Measurements from ENCODE around the gene FAM98B. TPM values are rescaled to one million over a fixed set of nuclear protein-coding genes. Genes with fewer than 3 reads are reported as not detected.

Gene FAM98B
- total and polyA plus RNA-seq, 9 of the 15 experiments (the other 6 are each of a cell fraction or from before 2014, with no cell fraction given), result 3.1 to 42.0 (median 9.4) TPM

GRCh38 chr15:38453971-38454695, at the start of gene FAM98B (continued):
- TF ChIP-seq CREB5 (CRISPR knock-in tag; IDR thresholded peaks at IDR 0.05) (no peak), ELK1 (CRISPR knock-in tag; IDR thresholded peaks at IDR 0.05) (no peak), TAF1 (IDR thresholded peaks at IDR 0.05; ENCODE audit: control insufficient read depth, extremely low read depth, insufficient read depth, low read length, severe bottlenecking) (peak; percentile 98), ETV5 (CRISPR knock-in tag; IDR thresholded peaks at IDR 0.05; ENCODE audit: low read depth) (no peak; the same call in 1 of the 2 replicates), MAX (CRISPR knock-in tag; IDR thresholded peaks at IDR 0.05) (peak; percentile 61), ZNF512 (tag; IDR thresholded peaks at IDR 0.05) (no peak), FOXK1 (CRISPR knock-in tag; IDR thresholded peaks at IDR 0.05; ENCODE audit: borderline replicate concordance) (no peak), MED1 (CRISPR knock-in tag; IDR thresholded peaks at IDR 0.05; ENCODE audit: borderline replicate concordance) (no peak), ZNF57 (CRISPR knock-in tag; IDR thresholded peaks at IDR 0.05) (no peak), MAFF (IDR thresholded peaks at IDR 0.05; ENCODE audit: low read length) (no peak), AFF4 (CRISPR knock-in tag; IDR thresholded peaks at IDR 0.05) (no peak), SRSF7 (optimal IDR thresholded peaks at IDR 0.05; ENCODE audit: low read depth, low read length) (no peak), NR2F6 (CRISPR knock-in tag; IDR thresholded peaks at IDR 0.05) (no peak), CEBPZ (IDR thresholded peaks at IDR 0.05; ENCODE audit: borderline replicate concordance, low read depth, low read length) (no peak)
